Measurements from ENCODE around the gene OR10K2. TPM values are rescaled to one million over a fixed set of nuclear protein-coding genes. Genes with fewer than 3 reads are reported as not detected.

OR10K2 gene
- polyA plus RNA-seq (2011; rRNA removed) (not detected in 2 replicates), polyA minus RNA-seq (2011; rRNA and poly(A)+ RNA removed) (not detected in 2 replicates)

GRCh38 chr1:158426137-158426536 is at the start of gene OR10K2:
Gene OR10K2, minus strand, starts transcription at chr1:158426237. Its CDS starts 5,371 bp downstream, at chr1:158420866.
- no peaks in the 10 kb centered on the region for H3K27me3 ChIP-seq (ENCODE audit: control insufficient read depth, insufficient read depth, low read length)
- TF ChIP-seq CTCF (IDR thresholded peaks at IDR 0.05; ENCODE audit: insufficient read depth, low read depth, low read length), result no peak
- ChIA-PET CTCF (no interaction called here), POLR2A (no interaction called here)
- no peaks in the 10 kb centered on the region for H3K36me3 ChIP-seq (ENCODE audit: control insufficient read depth, insufficient read depth, low read length)
- H3K4me3 ChIP-seq (ENCODE audit: low read depth, low read length), result no peak within 1 kb of the TSS
- DNase-seq (ENCODE audit: low read depth), result no peak

GRCh38 chr1:158471920-158472319 is 45.9 kb upstream of the OR10K2 start, which contains the start of gene OR10R2:
Gene OR10R2, plus strand, starts transcription at chr1:158472220. Its CDS starts 106 bp downstream, at chr1:158472326.
- ChIA-PET POLR2A (no interaction called here), CTCF (no interaction called here)
- Histone ChIP-seq H3K4me3 (ENCODE audit: low read depth, low read length) (no peak within 1 kb of the TSS), H3K36me3 (ENCODE audit: control insufficient read depth, insufficient read depth, low read length) (no peaks in the 10 kb centered on the region), H3K27me3 (ENCODE audit: control insufficient read depth, insufficient read depth, low read length) (no peaks in the 10 kb centered on the region; the same call in 1 of the 2 replicates)
- no peak for DNase-seq (ENCODE audit: low read depth)
- no peak for TF ChIP-seq CTCF (IDR thresholded peaks at IDR 0.05; ENCODE audit: insufficient read depth, low read depth, low read length)

GRCh38 chr1:158461534-158461933 is 35.5 kb upstream of the OR10K2 start, which contains the start of gene OR10K1:
Gene OR10K1, plus strand, starts transcription at chr1:158461834. Its CDS starts 3,728 bp downstream, at chr1:158465562.
- TF ChIP-seq CTCF (IDR thresholded peaks at IDR 0.05; ENCODE audit: insufficient read depth, low read depth, low read length), result no peak
- no peak for DNase-seq (ENCODE audit: low read depth)
- Histone ChIP-seq H3K36me3 (ENCODE audit: control insufficient read depth, insufficient read depth, low read length) (no peaks in the 10 kb centered on the region), H3K27me3 (ENCODE audit: control insufficient read depth, insufficient read depth, low read length) (no peaks in the 10 kb centered on the region), H3K4me3 (ENCODE audit: low read depth, low read length) (no peak within 1 kb of the TSS)
- ChIA-PET CTCF (no interaction called here), POLR2A (no interaction called here)

- H3K27me3 ChIP-seq (ENCODE audit: control insufficient read depth, insufficient read depth, low read length), result no peaks in the 10 kb centered on the region
- H3K4me3 ChIP-seq (ENCODE audit: low read depth, low read length), result no peak overlapping the region
- ChIA-PET POLR2A (no interaction called here), CTCF (no interaction called here)
- no peak for TF ChIP-seq CTCF (IDR thresholded peaks at IDR 0.05; ENCODE audit: insufficient read depth, low read depth, low read length)
- DNase-seq (ENCODE audit: low read depth), result no peak
- no peaks in the 10 kb centered on the region for H3K36me3 ChIP-seq (ENCODE audit: control insufficient read depth, insufficient read depth, low read length)
These were observed 32.2 kb upstream of the OR10K2 start for GRCh38 chr1:158458263-158458662.

GRCh38 chr1:158457246-158457645 is 31.2 kb upstream of the OR10K2 start:
- no peaks in the 10 kb centered on the region for H3K36me3 ChIP-seq (ENCODE audit: control insufficient read depth, insufficient read depth, low read length)
- no peak for DNase-seq (ENCODE audit: low read depth)
- TF ChIP-seq CTCF (IDR thresholded peaks at IDR 0.05; ENCODE audit: insufficient read depth, low read depth, low read length), result no peak
- H3K4me3 ChIP-seq (ENCODE audit: low read depth, low read length), result no peak overlapping the region
- POLR2A ChIA-PET, result no interaction called here
- CTCF ChIA-PET, result no interaction called here
- no peaks in the 10 kb centered on the region for H3K27me3 ChIP-seq (ENCODE audit: control insufficient read depth, insufficient read depth, low read length)

Measured in BJ (cell line).